Measurements from ENCODE around the gene ARID4B. TPM values are rescaled to one million over a fixed set of nuclear protein-coding genes. Genes with fewer than 3 reads are reported as not detected.

ARID4B gene
- total RNA-seq, 2 experiments from 2014 or later: 28.7 to 44.9 TPM

DNA sequence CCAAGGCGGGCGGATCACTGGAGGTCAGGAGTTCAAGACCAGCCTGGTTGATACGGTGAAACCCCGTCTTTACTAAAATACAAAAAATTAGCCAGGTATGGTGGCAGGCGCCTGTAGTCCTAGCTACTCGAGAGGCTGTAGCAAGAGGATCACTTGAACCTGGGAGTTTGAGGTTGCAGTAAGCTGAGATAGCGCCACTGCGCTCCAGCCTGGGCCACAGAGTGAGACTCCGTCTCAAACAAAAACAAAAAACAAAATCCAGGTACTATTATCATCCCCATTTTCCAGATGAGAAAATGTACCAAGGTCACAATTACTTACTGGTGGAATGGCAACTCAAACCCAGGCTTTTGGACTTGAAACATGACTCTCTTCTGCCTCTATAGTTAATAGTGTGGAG is 203.9 kb downstream of the ARID4B start:
- Histone ChIP-seq H3K27ac (ENCODE audit: low read depth, low read length, poor library complexity, severe bottlenecking) (no peak overlapping the region), H3K79me2 (ENCODE audit: insufficient read depth, low read depth, low read length) (peaks cover 98% of the 10 kb centered on the region), H3K4me1 (ENCODE audit: insufficient read depth, low read length, poor library complexity, severe bottlenecking) (peaks cover 40% of the 10 kb centered on the region), H3K4me3 (ENCODE audit: low read depth, low read length, poor library complexity, severe bottlenecking) (no peak overlapping the region), H3K9me3 (ENCODE audit: low read length) (no peaks in the 10 kb centered on the region), H3K4me2 (ENCODE audit: low read length) (peak overlapping the region; percentile 21; the same call in 1 of the 2 replicates), H3K36me3 (ENCODE audit: insufficient read depth, low read length) (peaks cover 92% of the 10 kb centered on the region), H4K20me1 (ENCODE audit: insufficient read depth, low read length) (peaks cover 49% of the 10 kb centered on the region), H3K9me2 (ENCODE audit: insufficient read depth, low read length) (no peaks in the 10 kb centered on the region), H2AFZ (ENCODE audit: low read length) (no peak overlapping the region)
- POLR2A ChIA-PET: interaction anchor here (1.1 kb wide), 1 partner anchor 10 kb away, joined by 3 read pairs; no protein-coding TSS in a partner anchor
- CTCF ChIA-PET (ENCODE audit: unreplicated experiment): no interaction called here
- DNase-seq (ENCODE audit: low spot score): no peak
- no TSS peak for BruUV-seq (replicated peaks)
- no peak for TF ChIP-seq EZH2phosphoT487 (IDR thresholded peaks at IDR 0.05; ENCODE audit: borderline replicate concordance, low read depth, low read length)
- TF ChIP-seq, protein P1, sequence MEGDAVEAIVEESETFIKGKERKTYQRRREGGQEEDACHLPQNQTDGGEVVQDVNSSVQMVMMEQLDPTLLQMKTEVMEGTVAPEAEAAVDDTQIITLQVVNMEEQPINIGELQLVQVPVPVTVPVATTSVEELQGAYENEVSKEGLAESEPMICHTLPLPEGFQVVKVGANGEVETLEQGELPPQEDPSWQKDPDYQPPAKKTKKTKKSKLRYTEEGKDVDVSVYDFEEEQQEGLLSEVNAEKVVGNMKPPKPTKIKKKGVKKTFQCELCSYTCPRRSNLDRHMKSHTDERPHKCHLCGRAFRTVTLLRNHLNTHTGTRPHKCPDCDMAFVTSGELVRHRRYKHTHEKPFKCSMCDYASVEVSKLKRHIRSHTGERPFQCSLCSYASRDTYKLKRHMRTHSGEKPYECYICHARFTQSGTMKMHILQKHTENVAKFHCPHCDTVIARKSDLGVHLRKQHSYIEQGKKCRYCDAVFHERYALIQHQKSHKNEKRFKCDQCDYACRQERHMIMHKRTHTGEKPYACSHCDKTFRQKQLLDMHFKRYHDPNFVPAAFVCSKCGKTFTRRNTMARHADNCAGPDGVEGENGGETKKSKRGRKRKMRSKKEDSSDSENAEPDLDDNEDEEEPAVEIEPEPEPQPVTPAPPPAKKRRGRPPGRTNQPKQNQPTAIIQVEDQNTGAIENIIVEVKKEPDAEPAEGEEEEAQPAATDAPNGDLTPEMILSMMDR (conservative IDR thresholded peaks at IDR 0.05; ENCODE audit: low read length): no peak
- intact Hi-C loops (cut with micrococcal nuclease; ENCODE audit: unreplicated experiment): no loop called here

DNA sequence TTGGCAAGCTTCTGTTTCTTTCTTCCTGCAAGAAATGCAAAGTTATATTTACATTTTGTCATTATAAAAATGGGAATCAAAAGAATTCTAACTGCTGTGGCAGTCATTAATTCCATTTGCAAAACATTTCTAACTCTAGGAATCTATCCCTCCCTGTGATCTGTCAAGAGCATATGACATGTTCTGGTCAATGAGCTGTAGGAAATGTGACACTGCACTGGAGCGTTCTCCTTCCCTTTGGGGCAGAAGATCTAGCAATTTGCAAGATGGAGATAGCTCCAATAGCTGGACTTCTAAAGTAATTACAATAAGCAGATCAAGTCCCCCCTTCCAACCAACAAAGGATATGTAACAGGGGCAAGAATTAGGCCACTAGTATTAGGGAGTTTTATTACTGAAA is 205.6 kb downstream of the ARID4B start:
- Histone ChIP-seq H3K9me2 (ENCODE audit: insufficient read depth, low read length) (no peaks in the 10 kb centered on the region), H3K27ac (ENCODE audit: low read depth, low read length, poor library complexity, severe bottlenecking) (no peak overlapping the region), H2AFZ (ENCODE audit: low read length) (no peak overlapping the region), H3K9me3 (ENCODE audit: low read length) (no peaks in the 10 kb centered on the region), H3K4me1 (ENCODE audit: insufficient read depth, low read length, poor library complexity, severe bottlenecking) (peaks cover 38% of the 10 kb centered on the region), H3K4me3 (ENCODE audit: low read depth, low read length, poor library complexity, severe bottlenecking) (no peak overlapping the region), H4K20me1 (ENCODE audit: insufficient read depth, low read length) (peaks cover 44% of the 10 kb centered on the region), H3K4me2 (ENCODE audit: low read length) (no peak overlapping the region), H3K79me2 (ENCODE audit: insufficient read depth, low read depth, low read length) (peaks cover 98% of the 10 kb centered on the region), H3K36me3 (ENCODE audit: insufficient read depth, low read length) (peaks cover 99% of the 10 kb centered on the region)
- no peak for TF ChIP-seq EZH2phosphoT487 (IDR thresholded peaks at IDR 0.05; ENCODE audit: borderline replicate concordance, low read depth, low read length)
- TF ChIP-seq, protein P1 (conservative IDR thresholded peaks at IDR 0.05; ENCODE audit: low read length): no peak
- CTCF ChIA-PET (ENCODE audit: unreplicated experiment): interaction anchor here (0.5 to 0.6 kb wide), 2 partner anchors 34 to 47 kb away, joined by 3 to 4 read pairs; no protein-coding TSS in a partner anchor
- intact Hi-C loops (cut with micrococcal nuclease; ENCODE audit: unreplicated experiment): no loop called here
- no TSS peak for BruUV-seq (replicated peaks)
- POLR2A ChIA-PET: interaction anchor here (0.6 to 2.4 kb wide), 11 partner anchors 9 to 642 kb away, joined by 3 to 13 read pairs (median 4); partner anchors contain the start of gene TBCE
- no peak for DNase-seq (ENCODE audit: low spot score)

Small RNA genes lying within 50 kb of the gene (microRNA-seq; reads per million reads assigned to microRNA genes)
- 3.0 reads per million for gene MIR4753 (ENCODE audit: borderline replicate concordance)

Small RNA genes lying within 50 kb of the gene (small RNA-seq; reads per million reads assigned to genes)
- gene AL391994.1 (not detected), gene MIR4753 (not detected), gene SNORA14B (4.7 reads per million, percentile 91 among the genes with 10 or more reads in this experiment)

Other genes starting within 250 kb of the ARID4B start
- gene TOMM20, start 199.3 kb downstream of the ARID4B start, total RNA-seq (2014; rRNA removed; shearing (Covaris generic)): 68.5 and 76.7 TPM in 2 replicates
- 133 and 156 TPM in 2 replicates for gene TOMM20, start 199.3 kb downstream of the ARID4B start, total RNA-seq (2022)
- 46.4 and 53.6 TPM in 2 replicates for gene RBM34, start 166.9 kb downstream of the ARID4B start, total RNA-seq (2014; rRNA removed; shearing (Covaris generic))
- gene RBM34, start 166.9 kb downstream of the ARID4B start, total RNA-seq (2022): 93.7 and 114 TPM in 2 replicates
- gene GGPS1, start 391 bp upstream of the ARID4B start, total RNA-seq (2014; rRNA removed; shearing (Covaris generic)): 8.0 and 21.9 TPM in 2 replicates
- gene GGPS1, start 391 bp upstream of the ARID4B start, total RNA-seq (2022): 27.3 and 30.8 TPM in 2 replicates
- 30.2 and 30.7 TPM in 2 replicates for gene TBCE, start 39.2 kb upstream of the ARID4B start, total RNA-seq (2014; rRNA removed; shearing (Covaris generic))
- gene TBCE, start 39.2 kb upstream of the ARID4B start, total RNA-seq (2022): 26.9 and 32.6 TPM in 2 replicates
- gene B3GALNT2, start 176.3 kb upstream of the ARID4B start, total RNA-seq (2014; rRNA removed; shearing (Covaris generic)): 18.6 and 20.7 TPM in 2 replicates
- gene B3GALNT2, start 176.3 kb upstream of the ARID4B start, total RNA-seq (2022): 23.4 and 24.3 TPM in 2 replicates